Measurements from ENCODE around the gene PAK1. TPM values are rescaled to one million over a fixed set of nuclear protein-coding genes. Genes with fewer than 3 reads are reported as not detected.

The PAK1 gene
- total and polyA plus RNA-seq, 8 donors: 16.7 to 89.5 (median 46.5) TPM

GRCh38 chr11:77345621-77346020 lies 128.3 kb downstream of the PAK1 start:
- intact Hi-C loops (cut with DNase I; ENCODE audit: low total_unique reads): no loop called here
- DNase-seq: no peak
- Histone ChIP-seq H3K9me3 (no peaks in the 10 kb centered on the region), H3K27me3 (no peaks in the 10 kb centered on the region), H3K27ac (no peak overlapping the region), H3K4me3 (no peak overlapping the region), H3K36me3 (peaks cover 0 to 80% (median 67%) of the 10 kb centered on the region in 4 donors), H3K4me1 (peaks cover 0 to under 1% (median 0%) of the 10 kb centered on the region in 4 donors)
- 67 to 78% (median 70%) methylated on average over 3 of the region's 3 CpGs for WGBS, 5 donors
- TF ChIP-seq POLR2A (IDR thresholded peaks at IDR 0.05): no peak
- TF ChIP-seq EP300 (IDR thresholded peaks at IDR 0.05): no peak
- no peak for TF ChIP-seq CTCF (IDR thresholded peaks at IDR 0.05)
- no peak for TF ChIP-seq POLR2AphosphoS5 (IDR thresholded peaks at IDR 0.05)

GRCh38 chr11:77340501-77340900 lies 133.4 kb downstream of the PAK1 start:
- Histone ChIP-seq H3K9me3 (no peaks in the 10 kb centered on the region), H3K27ac (no peak overlapping the region), H3K4me1 (no peaks in the 10 kb centered on the region), H3K27me3 (no peaks in the 10 kb centered on the region), H3K36me3 (peaks cover 5 to 92% (median 81%) of the 10 kb centered on the region in 4 donors), H3K4me3 (no peak overlapping the region)
- WGBS, 5 donors: 71 to 78% (median 74%) methylated on average over 3 of the region's 3 CpGs
- intact Hi-C loops (cut with DNase I; ENCODE audit: low total_unique reads): no loop called here
- no peak for DNase-seq
- TF ChIP-seq EP300 (IDR thresholded peaks at IDR 0.05) (no peak), POLR2AphosphoS5 (IDR thresholded peaks at IDR 0.05) (no peak), CTCF (IDR thresholded peaks at IDR 0.05) (no peak), POLR2A (IDR thresholded peaks at IDR 0.05) (no peak)

- DNase-seq: no peak
- 95 to 97% (median 95%) methylated on average over 2 to 3 of the region's 3 CpGs for WGBS, 5 donors
- Histone ChIP-seq H3K36me3 (peaks cover 5 to 65% (median 59%) of the 10 kb centered on the region in 4 donors), H3K9me3 (no peaks in the 10 kb centered on the region), H3K27ac (no peak overlapping the region), H3K4me3 (no peak overlapping the region), H3K4me1 (no peaks in the 10 kb centered on the region), H3K27me3 (no peaks in the 10 kb centered on the region)
- no peak for TF ChIP-seq EP300 (IDR thresholded peaks at IDR 0.05)
- no peak for TF ChIP-seq POLR2AphosphoS5 (IDR thresholded peaks at IDR 0.05)
- TF ChIP-seq CTCF (IDR thresholded peaks at IDR 0.05): no peak
- no peak for TF ChIP-seq POLR2A (IDR thresholded peaks at IDR 0.05)
- intact Hi-C loops (cut with DNase I; ENCODE audit: low total_unique reads): no loop called here
Measured at GRCh38 chr11:77332259-77332658, 141.6 kb downstream of the PAK1 start.

GRCh38 chr11:77325159-77325558 lies 148.7 kb downstream of the PAK1 start:
- Histone ChIP-seq H3K4me1 (no peaks in the 10 kb centered on the region), H3K27me3 (no peaks in the 10 kb centered on the region), H3K9me3 (no peaks in the 10 kb centered on the region), H3K36me3 (peaks cover 0 to 50% (median 36%) of the 10 kb centered on the region in 4 donors), H3K27ac (no peak overlapping the region), H3K4me3 (no peak overlapping the region)
- TF ChIP-seq EP300 (IDR thresholded peaks at IDR 0.05): no peak
- WGBS, 5 donors: 66 to 85% (median 76%) methylated on average over 1 of the region's 1 CpG
- intact Hi-C loops (cut with DNase I; ENCODE audit: low total_unique reads): no loop called here
- DNase-seq: no peak

- no peak for TF ChIP-seq POLR2AphosphoS5 (IDR thresholded peaks at IDR 0.05)
- no peak for TF ChIP-seq POLR2A (IDR thresholded peaks at IDR 0.05)
- no peak for TF ChIP-seq CTCF (IDR thresholded peaks at IDR 0.05)
- TF ChIP-seq EP300 (IDR thresholded peaks at IDR 0.05): no peak
- DNase-seq: no peak
- H3K4me1 ChIP-seq: no peaks in the 10 kb centered on the region
Measured at GRCh38 chr11:77324508-77324907, 149.4 kb downstream of the PAK1 start.

More at GRCh38 chr11:77324508-77324907, 149.4 kb downstream of the PAK1 start:
- Histone ChIP-seq H3K36me3 (peaks cover 0 to 50% (median 36%) of the 10 kb centered on the region in 4 donors), H3K4me3 (no peak overlapping the region), H3K9me3 (no peaks in the 10 kb centered on the region), H3K27me3 (no peaks in the 10 kb centered on the region), H3K27ac (no peak overlapping the region)
- intact Hi-C loops (cut with DNase I; ENCODE audit: low total_unique reads): no loop called here
